ENCODE results near the gene TUSC1. TPM values are rescaled to one million over a fixed set of nuclear protein-coding genes. Genes with fewer than 3 reads are reported as not detected.

Gene TUSC1
- total and polyA plus RNA-seq, 2 of the 8 experiments (the other 6 are each of a cell fraction or from before 2014, with no cell fraction given): 4.3 to 4.6 TPM

- TF ChIP-seq HDAC6 (IDR thresholded peaks at IDR 0.05; ENCODE audit: low read depth, low read length): no peak
- no peak for TF ChIP-seq SP4 (IDR thresholded peaks at IDR 0.05; ENCODE audit: low read length)
- TF ChIP-seq YY1 (IDR thresholded peaks at IDR 0.05; ENCODE audit: low read depth, low read length): no peak
- TF ChIP-seq ASH2L (IDR thresholded peaks at IDR 0.05; ENCODE audit: low read length): no peak
- no peak for TF ChIP-seq TAF1 (IDR thresholded peaks at IDR 0.05; ENCODE audit: low read depth, low read length)
- no peak for TF ChIP-seq BCL11A (IDR thresholded peaks at IDR 0.05; ENCODE audit: low read depth in 2 of 2, low read length in 2 of 2)
- no peak for TF ChIP-seq RBBP5 (IDR thresholded peaks at IDR 0.05; ENCODE audit: borderline replicate concordance, low read depth, low read length)
- peak; percentile 39 for TF ChIP-seq RNF2 (IDR thresholded peaks at IDR 0.05; ENCODE audit: borderline replicate concordance, low read depth, low read length, missing control alignments, poor library complexity, severe bottlenecking)
- TF ChIP-seq HDAC2 (IDR thresholded peaks at IDR 0.05; ENCODE audit: borderline replicate concordance in 1 of 2, low read depth in 2 of 2, low read length in 2 of 2): 0 out of 4 replicates have a peak, but pooled peaks of 1 of the 2 experiments have one; percentile 55
- no peak for TF ChIP-seq POLR2A (IDR thresholded peaks at IDR 0.05; ENCODE audit: control extremely low read depth in 1 of 2, low read depth in 2 of 2, low read length in 2 of 2)
- no peak for TF ChIP-seq TCF12 (IDR thresholded peaks at IDR 0.05; ENCODE audit: low read depth, low read length)
- TF ChIP-seq KDM4A (IDR thresholded peaks at IDR 0.05; ENCODE audit: low read depth, low read length, severe bottlenecking): peak; percentile 72
- no peak for TF ChIP-seq SAP30 (IDR thresholded peaks at IDR 0.05; ENCODE audit: insufficient read depth, insufficient replicate concordance, low read length)
- TF ChIP-seq, protein P1, sequence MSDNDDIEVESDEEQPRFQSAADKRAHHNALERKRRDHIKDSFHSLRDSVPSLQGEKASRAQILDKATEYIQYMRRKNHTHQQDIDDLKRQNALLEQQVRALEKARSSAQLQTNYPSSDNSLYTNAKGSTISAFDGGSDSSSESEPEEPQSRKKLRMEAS (IDR thresholded peaks at IDR 0.05): peak; percentile 89
Measured at GRCh38 chr9:25678147-25678666, at the start of gene TUSC1 (continued).
